Gastrocnemius medialis (tissue), 4 donors: ENCODE measurements around the gene VMAC. TPM values are rescaled to one million over a fixed set of nuclear protein-coding genes. Genes with fewer than 3 reads are reported as not detected.

Experiments used
- ATAC-seq, 2 donors: fragments of 150-250 bp; one replicate each; pipeline ENCODE4 v1.9.1; 2016
- DNase-seq, 2 donors: peaks; one replicate each; pipeline ENCODE4 v3.0.0-alpha.2; 2019
- H3K27ac ChIP-seq, 4 donors: fragments of 200-600 bp; sonication (generic); 1 replicate in 1 of 4; 2 replicates in 3 of 4; pipeline ENCODE4 v1.5.1; 2016 to 2018; ENCODE audit warnings: mild to moderate bottlenecking in 2 of 4, moderate library complexity in 1 of 4
- H3K27me3 ChIP-seq, 3 donors: fragments of 200-600 bp; sonication (generic) in 2 of 3; 1 replicate in 1 of 3; 2 replicates in 2 of 3; pipeline versions ENCODE4 v1.5.1 to v1.6.0; 2016 to 2019; ENCODE audit warnings: mild to moderate bottlenecking in 1 of 3, moderate library complexity in 1 of 3
- H3K36me3 ChIP-seq, 2 donors: fragments of 200-600 bp; sonication (generic) in 1 of 2; one replicate each; pipeline ENCODE4 v1.5.1; 2017 to 2018
- H3K4me1 ChIP-seq, 2 donors: fragments of 200-600 bp; sonication (generic) in 1 of 2; one replicate each; pipeline ENCODE4 v1.5.1; 2016 to 2017; ENCODE audit warnings: mild to moderate bottlenecking in 2 of 2
- H3K4me3 ChIP-seq, 4 donors: fragments of 200-600 bp; sonication (generic) in 3 of 4; 1 replicate in 1 of 4; 2 replicates in 3 of 4; pipeline ENCODE4 v1.5.1; 2016 to 2019; ENCODE audit warnings: mild to moderate bottlenecking in 2 of 4
- H3K9me3 ChIP-seq, 3 donors: fragments of 200-600 bp; sonication (generic) in 2 of 3; 1 replicate in 1 of 3; 2 replicates in 2 of 3; pipeline ENCODE4 v1.5.1; 2016 to 2019
- CTCF ChIP-seq, 5 experiments: fragments of 450-650 bp in 3 of 5; fragments of 200-600 bp in 2 of 5; sonication (generic) in 2 of 5; IDR thresholded peaks in 4 of 5; conservative IDR thresholded peaks in 1 of 5; 1 replicate in 4 of 5; 2 replicates in 1 of 5; pipeline ENCODE4 v1.5.1; 2016 to 2019; ENCODE audit warnings: antibody characterized with exemption in 5 of 5, mild to moderate bottlenecking in 3 of 5, moderate library complexity in 3 of 5
- POLR2A ChIP-seq, 2 donors: fragments of 450-650 bp; IDR thresholded peaks; one replicate each; pipeline ENCODE4 v1.6.1; 2017; ENCODE audit warnings: antibody characterized with exemption in 2 of 2, mild to moderate bottlenecking in 2 of 2, moderate library complexity in 2 of 2
- in situ Hi-C, 4 donors: fragments of 200-750 bp; cut with MboI; loops; one replicate each; pipeline versions ENCODE4 v1.15.0 to v1.8.0; 2017; ENCODE audit warnings: low sequenced_read_pairs in 4 of 4
- intact Hi-C: fragments of 100-400 bp; cut with DNase I; formaldehyde crosslinking; loops from one replicate; pipeline ENCODE4 v1.15.1; 2023; ENCODE audit warnings: low total_unique reads
- total RNA-seq, 4 donors: library from RNA; depleted of rRNA; stranded (reverse); fragments of >200 nt; gene quantifications; one replicate each; pipeline versions ENCODE4 v1.1.0 to v1.2.3, GENCODE V29; 2016

VMAC gene
- total RNA-seq, 4 donors from 2014 or later = 0.46 to 3.0 (median 2.1) TPM

- no peak for TF ChIP-seq POLR2A (IDR thresholded peaks at IDR 0.05)
Observed at GRCh38 chr19:5905114-5905778, 574 bp downstream of the VMAC start.

GRCh38 chr19:5907241-5907640, 2.6 kb downstream of the VMAC start:
- in situ Hi-C loops (no loop called here), intact Hi-C loops (loop anchor here (10.0 kb wide), 1 partner anchor 828 kb away; the partner anchor contains the start of genes GPR108 and TRIP10)
- TF ChIP-seq CTCF (IDR thresholded peaks at IDR 0.05 in 4 of 5, conservative IDR thresholded peaks at IDR 0.05 in 1 of 5) = no peak
- no peak for TF ChIP-seq POLR2A (IDR thresholded peaks at IDR 0.05)
- H3K4me3 ChIP-seq = no peak overlapping the region
- H3K9me3 ChIP-seq = no peaks in the 10 kb centered on the region
- ATAC-seq = no peak
- H3K27me3 ChIP-seq = no peaks in the 10 kb centered on the region
- peaks cover 0 to 13% of the 10 kb centered on the region in 2 donors for H3K36me3 ChIP-seq
- DNase-seq = no peak
- H3K4me1 ChIP-seq = peaks cover 10 to 20% of the 10 kb centered on the region in 2 donors
- no peak overlapping the region for H3K27ac ChIP-seq

More at GRCh38 chr19:5905114-5905778, 574 bp downstream of the VMAC start:
- Histone ChIP-seq H3K9me3 (no peaks in the 10 kb centered on the region), H3K36me3 (peaks cover 0 to 17% of the 10 kb centered on the region in 2 donors), H3K27me3 (no peaks in the 10 kb centered on the region), H3K4me3 (peak overlapping the region; percentile 68 to 98 (median 88)), H3K27ac (peak overlapping the region; percentile 93 to 98 (median 94)), H3K4me1 (peaks cover 10 to 20% of the 10 kb centered on the region in 2 donors)
- in situ Hi-C loops = no loop called here
- intact Hi-C loops = loop anchor here (10.0 kb wide), 1 partner anchor 830 kb away; the partner anchor contains the start of genes GPR108 and TRIP10
- DNase-seq = no peak
- ATAC-seq = no peak

- intact Hi-C loops = loop anchor here (10.0 kb wide), 1 partner anchor 826 kb away; the partner anchor contains the start of genes GPR108 and TRIP10
- H3K9me3 ChIP-seq = no peaks in the 10 kb centered on the region
- H3K4me3 ChIP-seq = no peak overlapping the region
- H3K27ac ChIP-seq = no peak overlapping the region
- peaks cover 10 to 11% of the 10 kb centered on the region in 2 donors for H3K4me1 ChIP-seq
- in situ Hi-C loops = no loop called here
- TF ChIP-seq CTCF (IDR thresholded peaks at IDR 0.05 in 4 of 5, conservative IDR thresholded peaks at IDR 0.05 in 1 of 5) (no peak), POLR2A (IDR thresholded peaks at IDR 0.05) (no peak)
- H3K27me3 ChIP-seq = no peaks in the 10 kb centered on the region
- peaks cover 0 to 13% of the 10 kb centered on the region in 2 donors for H3K36me3 ChIP-seq
- no peak for DNase-seq
- no peak for ATAC-seq
Observed at GRCh38 chr19:5908773-5909442, 4.2 kb downstream of the VMAC start.

- H3K4me3 ChIP-seq = no peak overlapping the region
- DNase-seq = no peak
- no peaks in the 10 kb centered on the region for H3K9me3 ChIP-seq
- intact Hi-C loops = no loop called here
- in situ Hi-C loops = no loop called here
- ATAC-seq = no peak
- TF ChIP-seq POLR2A (IDR thresholded peaks at IDR 0.05) (no peak), CTCF (IDR thresholded peaks at IDR 0.05 in 4 of 5, conservative IDR thresholded peaks at IDR 0.05 in 1 of 5) (no peak)
- peaks cover 0 to 15% of the 10 kb centered on the region in 2 donors for H3K36me3 ChIP-seq
- no peak overlapping the region for H3K27ac ChIP-seq
- H3K27me3 ChIP-seq = no peaks in the 10 kb centered on the region
- H3K4me1 ChIP-seq = peaks cover 4 to 5% of the 10 kb centered on the region in 2 donors
Observed at GRCh38 chr19:5910638-5910907, 5.9 kb downstream of the VMAC start.

GRCh38 chr19:5911366-5911765, 6.7 kb downstream of the VMAC start:
- H3K9me3 ChIP-seq = no peaks in the 10 kb centered on the region
- no peak overlapping the region for H3K27ac ChIP-seq
- H3K4me3 ChIP-seq = no peak overlapping the region
- H3K4me1 ChIP-seq = no peaks in the 10 kb centered on the region
- no peak for TF ChIP-seq POLR2A (IDR thresholded peaks at IDR 0.05)
- TF ChIP-seq CTCF (IDR thresholded peaks at IDR 0.05 in 4 of 5, conservative IDR thresholded peaks at IDR 0.05 in 1 of 5) = no peak
- in situ Hi-C loops = no loop called here
- ATAC-seq (no peak), DNase-seq (no peak)
- intact Hi-C loops = no loop called here
- H3K27me3 ChIP-seq = no peaks in the 10 kb centered on the region
- H3K36me3 ChIP-seq = peaks cover 0 to 21% of the 10 kb centered on the region in 2 donors
